ENCODE results near the gene SKOR1.

Gene SKOR1

GRCh38 chr15:67815036-67815592, 10.2 kb upstream of the SKOR1 start:
- no peak for DNase-seq
- no peak overlapping the region for H3K4me3 ChIP-seq (ENCODE audit: insufficient read depth, low read depth, low read length, poor library complexity, severe bottlenecking)
- no peaks in the 10 kb centered on the region for H3K4me1 ChIP-seq (ENCODE audit: control insufficient read depth, insufficient read depth, low read length, poor library complexity, severe bottlenecking)
- no peak overlapping the region for H3K27ac ChIP-seq (ENCODE audit: insufficient read depth, low read length, poor library complexity, severe bottlenecking)
- H3K36me3 ChIP-seq (ENCODE audit: control insufficient read depth, insufficient read depth, low read length) = no peaks in the 10 kb centered on the region
- peaks cover 11% of the 10 kb centered on the region for H3K27me3 ChIP-seq (replicated peaks; ENCODE audit: control insufficient read depth, insufficient read depth, low read length, poor library complexity, severe bottlenecking)
- H3K9me3 ChIP-seq (ENCODE audit: control insufficient read depth, low read length) = no peaks in the 10 kb centered on the region

DNA sequence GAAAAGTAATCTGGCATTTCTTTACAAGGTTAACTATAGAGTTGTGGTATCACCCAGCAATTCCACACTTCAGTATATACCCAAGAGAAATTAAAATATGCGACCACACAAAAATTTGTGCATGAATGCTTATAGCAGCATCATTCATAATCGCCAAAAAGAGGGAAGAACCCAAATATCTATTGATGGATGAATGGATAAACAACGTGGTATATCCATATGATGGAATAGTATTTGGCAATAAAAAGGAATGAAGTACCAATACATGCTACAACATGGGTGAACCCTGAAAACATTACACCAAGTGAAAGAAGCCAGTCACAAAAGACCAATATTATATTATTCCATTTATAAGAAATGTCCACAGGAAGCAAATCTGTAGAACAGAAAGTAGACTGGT, 8.6 kb upstream of the SKOR1 start:
- Histone ChIP-seq H3K27me3 (replicated peaks; ENCODE audit: control insufficient read depth, insufficient read depth, low read length, poor library complexity, severe bottlenecking) (peaks cover 26% of the 10 kb centered on the region), H3K27ac (ENCODE audit: insufficient read depth, low read length, poor library complexity, severe bottlenecking) (no peak overlapping the region), H3K4me3 (ENCODE audit: insufficient read depth, low read depth, low read length, poor library complexity, severe bottlenecking) (no peak overlapping the region), H3K4me1 (ENCODE audit: control insufficient read depth, insufficient read depth, low read length, poor library complexity, severe bottlenecking) (peaks cover 7% of the 10 kb centered on the region), H3K36me3 (ENCODE audit: control insufficient read depth, insufficient read depth, low read length) (no peaks in the 10 kb centered on the region), H3K9me3 (ENCODE audit: control insufficient read depth, low read length) (no peaks in the 10 kb centered on the region)
- no peak for DNase-seq

- H3K27me3 ChIP-seq (replicated peaks; ENCODE audit: control insufficient read depth, insufficient read depth, low read length, poor library complexity, severe bottlenecking) = peaks cover 42% of the 10 kb centered on the region
- H3K27ac ChIP-seq (ENCODE audit: insufficient read depth, low read length, poor library complexity, severe bottlenecking) = no peak overlapping the region
- H3K9me3 ChIP-seq (ENCODE audit: control insufficient read depth, low read length) = no peaks in the 10 kb centered on the region
- H3K36me3 ChIP-seq (ENCODE audit: control insufficient read depth, insufficient read depth, low read length) = no peaks in the 10 kb centered on the region
- H3K4me3 ChIP-seq (ENCODE audit: insufficient read depth, low read depth, low read length, poor library complexity, severe bottlenecking) = no peak overlapping the region
- H3K4me1 ChIP-seq (ENCODE audit: control insufficient read depth, insufficient read depth, low read length, poor library complexity, severe bottlenecking) = peaks cover 20% of the 10 kb centered on the region
- DNase-seq = no peak
Observed at GRCh38 chr15:67818464-67818863, 6.8 kb upstream of the SKOR1 start.

DNA sequence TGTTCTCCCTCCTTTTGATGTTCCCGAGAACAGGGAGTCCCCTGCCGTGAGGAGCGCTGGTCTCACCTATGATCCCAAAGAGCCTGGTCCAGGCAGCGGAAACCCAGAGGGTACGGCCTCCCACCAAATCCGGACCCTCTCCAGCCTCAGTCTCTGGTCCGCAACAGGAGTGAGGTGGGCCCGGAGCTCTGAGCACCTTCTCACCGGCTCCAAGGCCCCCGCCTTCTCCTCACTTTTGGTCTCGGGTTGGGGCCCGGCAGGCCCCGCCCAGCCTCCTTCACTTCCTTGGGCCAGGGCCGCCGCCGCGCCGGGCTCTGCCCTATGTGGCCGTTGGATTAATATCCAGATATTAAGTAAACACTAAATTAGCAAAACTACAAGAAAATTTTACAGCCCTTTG, 5.7 kb upstream of the SKOR1 start:
- H3K27me3 ChIP-seq (replicated peaks; ENCODE audit: control insufficient read depth, insufficient read depth, low read length, poor library complexity, severe bottlenecking) = peaks cover 52% of the 10 kb centered on the region
- no peak for DNase-seq
- peaks cover 29% of the 10 kb centered on the region for H3K4me1 ChIP-seq (ENCODE audit: control insufficient read depth, insufficient read depth, low read length, poor library complexity, severe bottlenecking)
- no peak overlapping the region for H3K27ac ChIP-seq (ENCODE audit: insufficient read depth, low read length, poor library complexity, severe bottlenecking)
- H3K9me3 ChIP-seq (ENCODE audit: control insufficient read depth, low read length) = no peaks in the 10 kb centered on the region
- H3K36me3 ChIP-seq (ENCODE audit: control insufficient read depth, insufficient read depth, low read length) = no peaks in the 10 kb centered on the region
- no peak overlapping the region for H3K4me3 ChIP-seq (ENCODE audit: insufficient read depth, low read depth, low read length, poor library complexity, severe bottlenecking)

GRCh38 chr15:67820122-67820991, 5.0 kb upstream of the SKOR1 start:
- Histone ChIP-seq H3K4me3 (ENCODE audit: insufficient read depth, low read depth, low read length, poor library complexity, severe bottlenecking) (no peak overlapping the region), H3K27ac (ENCODE audit: insufficient read depth, low read length, poor library complexity, severe bottlenecking) (no peak overlapping the region), H3K27me3 (replicated peaks; ENCODE audit: control insufficient read depth, insufficient read depth, low read length, poor library complexity, severe bottlenecking) (peaks cover 60% of the 10 kb centered on the region), H3K36me3 (ENCODE audit: control insufficient read depth, insufficient read depth, low read length) (no peaks in the 10 kb centered on the region), H3K4me1 (ENCODE audit: control insufficient read depth, insufficient read depth, low read length, poor library complexity, severe bottlenecking) (peaks cover 31% of the 10 kb centered on the region), H3K9me3 (ENCODE audit: control insufficient read depth, low read length) (no peaks in the 10 kb centered on the region)
- no peak for DNase-seq

GRCh38 chr15:67820992-67821783, 4.1 kb upstream of the SKOR1 start:
- Histone ChIP-seq H3K27me3 (replicated peaks; ENCODE audit: control insufficient read depth, insufficient read depth, low read length, poor library complexity, severe bottlenecking) (peaks cover 68% of the 10 kb centered on the region), H3K4me1 (ENCODE audit: control insufficient read depth, insufficient read depth, low read length, poor library complexity, severe bottlenecking) (peaks cover 38% of the 10 kb centered on the region), H3K27ac (ENCODE audit: insufficient read depth, low read length, poor library complexity, severe bottlenecking) (no peak overlapping the region), H3K36me3 (ENCODE audit: control insufficient read depth, insufficient read depth, low read length) (no peaks in the 10 kb centered on the region), H3K4me3 (ENCODE audit: insufficient read depth, low read depth, low read length, poor library complexity, severe bottlenecking) (no peak overlapping the region), H3K9me3 (ENCODE audit: control insufficient read depth, low read length) (no peaks in the 10 kb centered on the region)
- DNase-seq = no peak

DNA sequence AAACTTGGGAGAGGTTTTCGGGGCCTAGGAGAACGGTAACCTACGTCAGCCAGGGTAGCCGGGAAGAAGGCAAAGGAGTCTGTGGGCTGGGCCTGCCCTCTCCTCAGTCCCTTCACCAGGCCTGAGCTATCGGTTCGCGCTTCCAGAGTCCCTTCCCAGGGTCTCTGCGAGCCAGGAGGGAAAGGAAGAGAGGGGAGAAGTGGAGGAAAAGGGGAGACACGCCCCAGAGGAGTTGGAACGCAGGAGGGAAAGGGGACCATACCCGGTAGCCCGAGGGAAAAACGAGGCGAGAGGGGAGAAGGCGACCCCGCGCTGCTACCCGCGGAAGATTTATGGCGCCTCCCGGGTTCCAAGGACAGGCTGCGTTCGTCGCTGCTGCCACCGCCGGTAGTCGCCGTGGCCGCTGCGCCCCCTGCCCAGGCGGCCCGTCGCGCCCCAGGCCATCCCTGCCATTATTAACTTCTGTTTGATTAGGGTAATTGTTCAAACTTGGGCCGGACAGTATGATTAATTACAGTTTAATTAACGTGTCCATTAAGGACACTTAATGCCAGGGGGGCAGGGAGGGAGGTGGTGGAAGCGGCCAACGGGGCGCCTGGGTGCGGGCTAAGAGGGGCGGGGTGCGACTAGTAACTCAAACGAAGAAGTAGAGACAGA, 3.4 kb upstream of the SKOR1 start:
- Histone ChIP-seq H3K4me1 (ENCODE audit: control insufficient read depth, insufficient read depth, low read length, poor library complexity, severe bottlenecking) (peaks cover 44% of the 10 kb centered on the region), H3K27me3 (replicated peaks; ENCODE audit: control insufficient read depth, insufficient read depth, low read length, poor library complexity, severe bottlenecking) (peaks cover 74% of the 10 kb centered on the region), H3K36me3 (ENCODE audit: control insufficient read depth, insufficient read depth, low read length) (no peaks in the 10 kb centered on the region), H3K9me3 (ENCODE audit: control insufficient read depth, low read length) (no peaks in the 10 kb centered on the region), H3K27ac (ENCODE audit: insufficient read depth, low read length, poor library complexity, severe bottlenecking) (no peak overlapping the region), H3K4me3 (ENCODE audit: insufficient read depth, low read depth, low read length, poor library complexity, severe bottlenecking) (no peak overlapping the region)
- no peak for DNase-seq

GRCh38 chr15:67822537-67823313, 2.6 kb upstream of the SKOR1 start:
- H3K27me3 ChIP-seq (replicated peaks; ENCODE audit: control insufficient read depth, insufficient read depth, low read length, poor library complexity, severe bottlenecking) = peaks cover 81% of the 10 kb centered on the region
- H3K36me3 ChIP-seq (ENCODE audit: control insufficient read depth, insufficient read depth, low read length) = no peaks in the 10 kb centered on the region
- no peak overlapping the region for H3K27ac ChIP-seq (ENCODE audit: insufficient read depth, low read length, poor library complexity, severe bottlenecking)
- H3K9me3 ChIP-seq (ENCODE audit: control insufficient read depth, low read length) = no peaks in the 10 kb centered on the region
- H3K4me1 ChIP-seq (ENCODE audit: control insufficient read depth, insufficient read depth, low read length, poor library complexity, severe bottlenecking) = peaks cover 51% of the 10 kb centered on the region
- no peak for DNase-seq
- H3K4me3 ChIP-seq (ENCODE audit: insufficient read depth, low read depth, low read length, poor library complexity, severe bottlenecking) = no peak overlapping the region

Data from effector memory CD4-positive, alpha-beta T cell (primary cell).